Peyer's patch (tissue), 4 donors: ENCODE measurements around the gene C1orf167. TPM values are rescaled to one million over a fixed set of nuclear protein-coding genes. Genes with fewer than 3 reads are reported as not detected.

Experiments used
- DNase-seq, 3 donors: peaks; one replicate each; pipeline ENCODE4 v3.0.0-alpha.2; 2017 to 2019
- H3K27ac ChIP-seq, 4 donors: fragments of 200-600 bp; sonication (generic); one replicate each; pipeline ENCODE4 v1.5.1; 2016 to 2019
- H3K27me3 ChIP-seq, 2 donors: fragments of 200-600 bp; sonication (generic); one replicate each; pipeline ENCODE4 v1.5.1; 2019
- H3K36me3 ChIP-seq, 3 donors: fragments of 200-600 bp; sonication (generic); one replicate each; pipeline ENCODE4 v1.5.1; 2016 to 2019
- H3K4me1 ChIP-seq, 4 donors: fragments of 200-600 bp; sonication (generic); one replicate each; pipeline ENCODE4 v1.5.1; 2016 to 2019
- H3K4me3 ChIP-seq, 4 donors: fragments of 200-600 bp; sonication (generic); 1 replicate in 3 of 4; 2 replicates in 1 of 4; pipeline ENCODE4 v1.5.1; 2016 to 2019; ENCODE audit warnings: mild to moderate bottlenecking in 1 of 4
- H3K9me3 ChIP-seq, 4 donors: fragments of 200-600 bp; sonication (generic); one replicate each; pipeline ENCODE4 v1.5.1; 2016 to 2019; ENCODE audit warnings: mild to moderate bottlenecking in 1 of 4
- CTCF ChIP-seq, 6 experiments: fragments of 450-650 bp in 4 of 6; fragments of 200-600 bp in 2 of 6; sonication (generic) in 1 of 6; IDR thresholded peaks; one replicate each; pipeline ENCODE4 v1.5.1; 2017 to 2019; ENCODE audit warnings: antibody characterized with exemption in 6 of 6, mild to moderate bottlenecking in 3 of 6, moderate library complexity in 1 of 6
- POLR2A ChIP-seq, 2 donors: fragments of 450-650 bp; IDR thresholded peaks; one replicate each; pipeline ENCODE4 v1.5.1; 2017; ENCODE audit warnings: antibody characterized with exemption in 2 of 2, mild to moderate bottlenecking in 2 of 2, moderate library complexity in 2 of 2
- total RNA-seq, 4 donors: library from RNA; depleted of rRNA; stranded (reverse); fragments of >200 nt; gene quantifications; one replicate each; pipeline ENCODE4 v1.1.0, GENCODE V29; 2016

The C1orf167 gene
- total RNA-seq, 4 donors from 2014 or later, result not detected

DNA sequence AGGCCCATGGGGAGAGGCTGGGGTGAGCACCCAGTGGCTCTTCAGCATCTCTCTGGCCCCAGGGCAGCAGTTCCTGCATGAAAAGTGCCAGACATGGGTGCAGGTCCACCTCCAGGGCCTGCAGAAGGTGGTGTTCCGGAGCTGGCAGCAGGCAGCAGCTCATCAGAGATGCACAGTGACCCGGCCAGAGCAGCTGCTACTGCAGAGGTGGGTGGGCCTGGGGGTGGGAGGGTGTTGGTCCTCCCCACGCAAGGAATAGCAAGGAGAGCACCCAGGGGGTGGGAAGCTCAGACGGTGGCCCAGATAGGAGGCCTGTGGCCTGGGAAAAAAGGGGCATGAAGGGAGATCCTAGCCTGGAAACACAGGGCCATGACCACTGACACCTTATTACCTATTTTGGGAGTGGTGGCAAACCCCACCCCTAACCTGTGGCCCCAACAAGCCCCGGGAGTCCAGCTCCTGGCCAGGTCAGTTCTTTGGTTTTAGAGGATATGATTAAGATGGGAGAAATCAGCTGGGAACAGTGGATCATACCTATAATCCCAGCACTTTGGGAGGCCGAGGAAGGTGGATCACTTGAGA is 20.2 kb downstream of the C1orf167 start:
- Histone ChIP-seq H3K4me1 (peaks cover 0 to 18% (median 7%) of the 10 kb centered on the region in 4 donors), H3K36me3 (no peaks in the 10 kb centered on the region), H3K27ac (no peak overlapping the region), H3K27me3 (no peaks in the 10 kb centered on the region), H3K4me3 (no peak overlapping the region), H3K9me3 (no peaks in the 10 kb centered on the region)
- DNase-seq, result no peak
- no peak for TF ChIP-seq CTCF (IDR thresholded peaks at IDR 0.05)
- TF ChIP-seq POLR2A (IDR thresholded peaks at IDR 0.05), result no peak

DNA sequence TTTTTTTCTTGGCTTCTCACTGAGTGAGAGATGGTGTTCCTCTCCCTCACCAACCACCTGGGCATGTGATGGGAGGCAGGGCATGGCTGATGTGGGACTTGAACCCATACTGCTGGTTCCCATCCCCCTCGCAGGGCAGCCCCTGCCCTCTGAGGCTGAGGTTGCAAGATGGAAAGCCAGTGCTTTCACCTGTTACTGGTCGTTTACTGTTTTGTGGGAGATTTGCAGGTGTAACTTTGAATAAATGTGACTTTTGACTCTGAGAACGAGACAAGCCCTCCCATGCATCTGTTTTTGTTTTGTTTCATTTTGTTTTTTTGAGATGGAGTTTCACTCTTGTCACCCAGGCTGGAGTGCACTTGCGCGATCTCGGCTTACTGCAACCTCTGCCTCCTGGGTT is 21.6 kb downstream of the C1orf167 start:
- no peak for TF ChIP-seq POLR2A (IDR thresholded peaks at IDR 0.05)
- no peak for TF ChIP-seq CTCF (IDR thresholded peaks at IDR 0.05)
- Histone ChIP-seq H3K9me3 (no peaks in the 10 kb centered on the region), H3K4me1 (peaks cover 0 to 31% (median 7%) of the 10 kb centered on the region in 4 donors), H3K36me3 (no peaks in the 10 kb centered on the region), H3K27ac (no peak overlapping the region), H3K4me3 (no peak overlapping the region), H3K27me3 (no peaks in the 10 kb centered on the region)
- no peak for DNase-seq

DNA sequence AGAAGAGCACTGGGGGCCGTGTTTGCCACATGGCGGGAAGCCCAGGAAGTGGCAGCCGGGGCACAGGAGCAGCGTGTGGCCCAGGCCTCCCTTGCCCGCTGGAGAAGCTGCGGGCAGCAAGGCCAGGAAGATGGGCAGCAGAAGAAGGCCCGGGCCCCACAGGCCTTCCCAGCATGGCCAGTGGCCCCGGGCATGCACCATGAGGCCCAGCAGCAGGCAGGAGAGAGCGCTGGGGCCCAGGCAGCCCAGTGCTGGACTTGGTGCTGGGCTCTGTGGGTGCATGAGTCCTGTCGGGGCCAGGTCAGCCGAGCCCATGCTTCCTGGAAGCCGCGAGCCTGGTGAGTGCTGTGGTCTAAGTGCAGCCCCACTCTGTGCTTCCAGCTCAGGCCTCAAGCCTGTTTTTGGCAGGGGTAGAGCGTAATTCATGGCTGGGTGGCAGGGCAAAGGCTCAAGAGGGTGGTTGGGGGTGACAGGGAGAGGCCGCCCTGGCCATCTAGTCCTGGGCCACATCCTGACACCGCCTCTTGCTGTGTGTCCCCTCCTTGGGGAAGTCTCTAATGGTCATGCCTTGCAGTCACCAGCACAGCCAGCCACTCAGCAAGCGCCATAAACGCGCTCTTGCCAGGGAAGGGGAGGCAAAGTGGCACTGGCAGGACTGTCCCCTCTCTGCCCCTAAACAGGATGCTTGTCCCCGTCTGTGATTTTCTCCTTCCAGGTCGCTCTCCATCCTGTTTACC is 22.4 kb downstream of the C1orf167 start:
- DNase-seq, result no peak

DNA sequence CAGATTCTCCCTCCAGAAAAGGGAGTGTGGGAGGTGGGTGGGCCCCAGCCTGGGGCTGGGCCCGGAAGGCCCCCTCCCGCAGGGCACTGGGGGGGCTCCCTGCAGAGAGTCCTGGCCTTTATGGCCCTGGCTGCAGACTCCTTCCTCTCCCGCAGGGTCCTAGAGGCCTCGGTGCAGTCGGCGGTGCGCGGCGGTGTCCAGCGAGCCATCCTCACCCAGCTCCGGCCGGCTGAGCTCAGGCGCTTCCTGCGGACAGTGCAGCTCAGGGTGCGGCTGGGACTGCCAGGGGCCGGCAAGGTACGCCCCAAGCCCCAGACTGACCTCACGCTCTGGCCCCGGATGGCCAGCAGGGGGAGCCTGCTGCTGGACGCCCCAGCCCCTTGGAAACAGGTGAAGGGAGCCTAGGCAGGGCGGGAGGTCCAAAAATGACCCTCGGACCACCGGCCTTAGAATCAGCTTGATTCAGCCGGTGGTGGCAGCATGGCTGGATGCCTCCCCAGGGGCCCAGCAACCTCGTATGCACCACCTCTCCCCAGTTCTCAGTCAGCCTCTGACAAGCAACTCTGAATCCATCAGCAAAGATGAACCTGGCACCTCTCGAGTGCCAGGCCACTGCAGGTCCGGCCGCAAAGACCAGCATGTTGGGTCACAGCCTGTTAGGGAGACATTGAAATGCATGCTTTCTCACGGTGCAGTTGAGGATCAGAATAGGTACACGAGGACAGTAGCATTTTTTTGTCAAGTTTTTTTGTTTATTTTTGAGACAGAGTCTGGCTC is 23.2 kb downstream of the C1orf167 start:
- Histone ChIP-seq H3K9me3 (no peaks in the 10 kb centered on the region), H3K36me3 (peaks cover 0 to 6% (median 0%) of the 10 kb centered on the region in 3 donors), H3K27me3 (no peaks in the 10 kb centered on the region), H3K4me3 (peak overlapping the region in 3 of 4 donors; percentile 33 to 43 (median 37)), H3K27ac (peak overlapping the region in 2 of 4 donors; percentile 6 to 47), H3K4me1 (peaks cover 0 to 45% (median 7%) of the 10 kb centered on the region in 4 donors)
- TF ChIP-seq CTCF (IDR thresholded peaks at IDR 0.05), result peak; percentile 70 to 88 (median 79)
- TF ChIP-seq POLR2A (IDR thresholded peaks at IDR 0.05), result no peak
- peak; percentile 59 to 88 (median 80) for DNase-seq

More for the DNA sequence above, 22.4 kb downstream of the C1orf167 start:
- Histone ChIP-seq H3K9me3 (no peaks in the 10 kb centered on the region), H3K27me3 (no peaks in the 10 kb centered on the region), H3K27ac (peak overlapping the region in 2 of 4 donors; percentile 6 to 47), H3K4me1 (peaks cover 0 to 37% (median 7%) of the 10 kb centered on the region in 4 donors), H3K36me3 (no peaks in the 10 kb centered on the region), H3K4me3 (peak overlapping the region in 2 of 4 donors; percentile 37 to 43)
- TF ChIP-seq CTCF (IDR thresholded peaks at IDR 0.05), result no peak
- no peak for TF ChIP-seq POLR2A (IDR thresholded peaks at IDR 0.05)

DNA sequence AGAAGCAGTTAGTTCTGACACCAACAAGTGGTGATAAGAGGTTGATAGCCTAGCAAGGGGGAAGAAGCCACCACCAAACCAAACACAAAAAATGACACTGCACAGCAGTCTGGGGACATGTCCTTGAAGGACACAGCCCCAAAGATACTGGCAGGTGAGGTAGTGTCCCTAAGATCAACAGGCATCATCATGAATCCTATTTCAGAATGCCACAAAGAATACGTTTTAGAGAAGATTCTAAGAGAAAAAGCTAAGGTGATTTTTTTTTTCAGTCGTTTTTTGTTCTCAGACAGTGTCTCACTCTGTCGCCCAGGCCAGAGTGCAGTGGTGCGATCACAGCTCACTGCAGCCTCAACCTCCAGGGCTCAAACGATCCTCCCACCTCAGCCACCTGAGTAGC is 24.2 kb downstream of the C1orf167 start:
- H3K27me3 ChIP-seq, result no peaks in the 10 kb centered on the region
- H3K4me1 ChIP-seq, result peaks cover 0 to 54% (median 8%) of the 10 kb centered on the region in 4 donors
- DNase-seq, result no peak
- H3K9me3 ChIP-seq, result no peaks in the 10 kb centered on the region
- no peak overlapping the region for H3K27ac ChIP-seq
- no peak overlapping the region for H3K4me3 ChIP-seq
- peaks cover 0 to 7% (median 0%) of the 10 kb centered on the region in 3 donors for H3K36me3 ChIP-seq
- no peak for TF ChIP-seq CTCF (IDR thresholded peaks at IDR 0.05)
- no peak for TF ChIP-seq POLR2A (IDR thresholded peaks at IDR 0.05)
